Duodenal mucosa (tissue), 2 donors: Measurements from ENCODE around the gene GNB4.

ENCODE experiments used
- H3K27ac ChIP-seq: one replicate; pipeline ENCODE4 v1.7.0; 2013; ENCODE audit warnings: low read depth, low read length
- H3K27me3 ChIP-seq, 2 donors: one replicate each; pipeline ENCODE4 v1.7.0; 2013; ENCODE audit warnings: low read length in 2 of 2, control low read depth in 1 of 2; ENCODE audit not compliant: insufficient read depth in 2 of 2, control insufficient read depth in 1 of 2
- H3K36me3 ChIP-seq, 2 donors: one replicate each; pipeline ENCODE4 v1.7.0; 2013; ENCODE audit warnings: low read length in 2 of 2, control low read depth in 1 of 2; ENCODE audit not compliant: insufficient read depth in 2 of 2, control insufficient read depth in 1 of 2
- H3K4me1 ChIP-seq, 2 donors: one replicate each; pipeline ENCODE4 v1.7.0; 2013; ENCODE audit warnings: low read length in 2 of 2, control low read depth in 1 of 2; ENCODE audit not compliant: insufficient read depth in 2 of 2, control insufficient read depth in 1 of 2
- H3K4me3 ChIP-seq, 2 donors: one replicate each; pipeline ENCODE4 v1.7.0; 2013; ENCODE audit warnings: low read length in 2 of 2, low read depth in 1 of 2
- H3K9ac ChIP-seq, 2 donors: one replicate each; pipeline ENCODE4 v1.7.0; 2013; ENCODE audit warnings: low read length in 2 of 2, low read depth in 1 of 2
- H3K9me3 ChIP-seq, 2 donors: one replicate each; pipeline ENCODE4 v1.7.0; 2013; ENCODE audit warnings: low read length in 2 of 2, control low read depth in 1 of 2; ENCODE audit not compliant: control insufficient read depth in 1 of 2

Gene GNB4

DNA sequence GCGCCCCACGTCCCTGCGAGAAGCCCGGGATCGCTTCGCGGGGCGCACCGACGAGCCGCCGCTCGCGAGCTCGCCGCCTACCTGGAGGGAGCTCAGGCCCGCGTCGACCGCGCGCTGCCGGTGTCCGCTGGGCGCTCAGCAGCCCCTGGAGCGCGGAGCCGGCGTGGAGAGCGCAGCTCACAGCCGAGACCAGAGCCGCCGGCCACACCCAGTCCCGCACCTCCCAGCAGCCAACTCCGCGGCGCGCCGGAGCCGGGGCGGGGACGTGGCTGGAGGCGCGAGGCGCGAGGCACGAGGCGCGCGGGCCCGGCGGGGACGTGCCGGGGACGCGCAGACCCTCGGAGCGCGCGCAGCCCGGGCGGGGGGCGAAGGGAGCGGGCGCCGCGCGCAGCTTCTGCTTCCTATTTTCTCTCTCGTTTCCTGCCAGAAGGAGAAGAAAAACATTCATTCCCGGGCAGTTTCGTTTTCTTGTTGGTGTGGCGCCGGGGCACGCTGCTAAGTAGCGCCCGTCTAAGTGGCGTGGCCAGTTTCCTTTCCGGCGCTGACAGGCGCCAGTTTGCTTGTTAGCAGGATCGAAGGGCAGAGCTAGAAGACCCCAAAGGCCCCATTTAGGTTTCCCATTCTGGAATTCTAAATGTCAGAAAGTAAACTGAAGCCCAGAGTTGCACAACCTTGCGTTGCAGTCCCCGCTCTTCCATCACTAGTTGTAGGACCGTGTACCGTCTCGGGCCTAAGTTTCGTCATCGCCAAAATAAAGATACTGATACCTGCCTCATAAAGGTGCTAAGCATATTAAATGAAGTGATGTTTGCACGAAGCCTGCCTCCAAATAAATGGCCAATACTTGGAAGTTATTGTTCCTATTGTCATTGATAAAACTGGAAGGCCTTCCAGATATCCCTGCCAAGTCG, at the start of gene GNB4:
GNB4 (minus strand) TSS at position 206 of the 911 bp plus-strand sequence. CDS start 25,270 bp downstream, outside the sequence.
- no peaks in the 10 kb centered on the region for H3K9me3 ChIP-seq
- peaks cover 4 to 5% of the 10 kb centered on the region in 2 donors for H3K4me1 ChIP-seq
- peak within 1 kb of the TSS; percentile 67 to 72 for H3K4me3 ChIP-seq
- peak within 1 kb of the TSS; percentile 76 for H3K27ac ChIP-seq
- peak within 1 kb of the TSS; percentile 7 to 58 for H3K9ac ChIP-seq
- peaks cover 3 to 30% of the 10 kb centered on the region in 2 donors for H3K27me3 ChIP-seq
- no peaks in the 10 kb centered on the region for H3K36me3 ChIP-seq

DNA sequence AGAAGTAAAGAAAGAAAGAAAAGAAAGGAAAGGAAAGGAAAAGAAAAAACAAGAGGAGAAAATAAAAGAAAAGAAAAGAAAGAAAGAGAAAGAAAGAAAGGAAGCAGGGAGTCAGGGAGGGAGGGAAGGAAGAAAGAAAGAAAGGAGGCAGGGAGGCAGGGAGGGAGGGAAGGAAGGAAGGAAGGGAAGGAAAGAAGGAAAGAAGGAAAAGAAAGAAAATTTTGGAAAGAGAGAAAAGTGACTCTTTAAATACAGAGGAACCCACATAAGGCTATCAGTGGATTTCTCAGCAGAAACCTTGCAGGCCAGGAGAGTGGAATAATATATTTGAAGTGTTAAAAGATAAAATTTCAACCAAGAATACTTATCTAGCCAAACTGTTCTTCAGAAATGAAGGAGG, 44.2 kb upstream of the GNB4 start:
- H3K9me3 ChIP-seq: peaks cover 14 to 23% of the 10 kb centered on the region in 2 donors
- H3K36me3 ChIP-seq: no peaks in the 10 kb centered on the region
- no peaks in the 10 kb centered on the region for H3K27me3 ChIP-seq
- H3K4me3 ChIP-seq: no peak overlapping the region
- no peak overlapping the region for H3K9ac ChIP-seq
- H3K4me1 ChIP-seq: no peaks in the 10 kb centered on the region
- no peak overlapping the region for H3K27ac ChIP-seq

DNA sequence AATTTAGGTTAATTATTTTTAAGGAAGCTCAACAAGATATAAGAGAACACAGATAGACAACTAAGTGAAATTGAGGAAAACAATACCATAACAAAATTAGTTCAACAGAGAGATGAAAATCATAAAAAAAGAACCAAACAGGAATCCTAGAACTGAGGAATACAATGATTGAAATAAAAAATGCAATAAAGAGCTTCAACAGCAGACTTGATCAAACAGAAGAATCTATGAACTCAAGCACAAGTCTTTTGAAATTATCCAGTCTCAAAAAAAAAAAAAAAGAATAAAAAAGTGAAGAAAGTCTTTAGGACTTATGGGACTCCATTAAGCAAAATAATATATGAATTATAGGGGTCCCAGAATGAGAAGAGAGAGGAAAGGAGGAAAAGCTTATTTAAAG, 42.0 kb upstream of the GNB4 start:
- Histone ChIP-seq H3K9me3 (peaks cover 16 to 23% of the 10 kb centered on the region in 2 donors), H3K4me1 (no peaks in the 10 kb centered on the region), H3K4me3 (no peak overlapping the region), H3K27ac (no peak overlapping the region), H3K9ac (no peak overlapping the region), H3K27me3 (no peaks in the 10 kb centered on the region), H3K36me3 (no peaks in the 10 kb centered on the region)

DNA sequence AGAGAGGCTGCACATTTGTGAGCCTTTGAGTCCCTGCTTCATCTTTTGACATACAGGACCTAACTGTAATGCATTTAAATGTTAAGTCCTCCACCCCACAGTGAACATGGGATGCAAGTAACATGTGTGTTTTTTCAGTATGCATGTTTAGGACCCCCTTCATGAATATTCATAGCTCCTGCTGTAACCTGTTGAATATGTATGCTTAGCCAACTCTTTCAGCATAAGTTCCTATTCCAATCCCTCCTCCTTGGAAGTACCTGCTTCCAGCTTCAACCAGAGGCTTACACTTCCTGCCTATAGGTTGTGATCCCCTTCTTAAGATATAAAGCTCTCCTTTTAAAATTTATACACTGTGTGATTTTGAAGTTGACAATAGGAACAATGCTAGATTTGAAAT, 36.9 kb upstream of the GNB4 start:
- H3K36me3 ChIP-seq: no peaks in the 10 kb centered on the region
- H3K4me1 ChIP-seq: no peaks in the 10 kb centered on the region
- H3K9ac ChIP-seq: no peak overlapping the region
- no peaks in the 10 kb centered on the region for H3K27me3 ChIP-seq
- H3K27ac ChIP-seq: no peak overlapping the region
- no peak overlapping the region for H3K4me3 ChIP-seq
- peaks cover 5 to 10% of the 10 kb centered on the region in 2 donors for H3K9me3 ChIP-seq

DNA sequence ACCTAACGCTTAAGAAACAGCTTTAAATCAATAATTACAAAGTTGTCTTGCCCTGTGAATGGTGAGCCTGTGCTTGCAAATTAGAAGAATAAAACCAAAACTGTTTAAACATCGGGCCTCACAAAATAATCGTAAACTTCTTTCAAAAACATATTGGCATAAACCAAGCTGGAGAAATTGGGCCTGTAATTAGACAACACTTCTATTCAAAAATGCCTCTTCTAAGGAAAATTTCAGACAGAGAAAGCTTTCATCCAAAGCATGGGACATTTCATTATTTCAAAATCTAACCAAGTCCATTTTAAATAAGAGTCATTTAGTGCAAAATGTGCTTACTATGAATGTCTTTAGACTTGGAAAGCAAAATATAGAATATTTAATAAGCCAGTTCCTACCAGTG, 35.5 kb upstream of the GNB4 start:
- Histone ChIP-seq H3K27ac (no peak overlapping the region), H3K36me3 (no peaks in the 10 kb centered on the region), H3K4me1 (no peaks in the 10 kb centered on the region), H3K9me3 (peaks cover 0 to 5% of the 10 kb centered on the region in 2 donors), H3K9ac (no peak overlapping the region), H3K4me3 (no peak overlapping the region), H3K27me3 (no peaks in the 10 kb centered on the region)

DNA sequence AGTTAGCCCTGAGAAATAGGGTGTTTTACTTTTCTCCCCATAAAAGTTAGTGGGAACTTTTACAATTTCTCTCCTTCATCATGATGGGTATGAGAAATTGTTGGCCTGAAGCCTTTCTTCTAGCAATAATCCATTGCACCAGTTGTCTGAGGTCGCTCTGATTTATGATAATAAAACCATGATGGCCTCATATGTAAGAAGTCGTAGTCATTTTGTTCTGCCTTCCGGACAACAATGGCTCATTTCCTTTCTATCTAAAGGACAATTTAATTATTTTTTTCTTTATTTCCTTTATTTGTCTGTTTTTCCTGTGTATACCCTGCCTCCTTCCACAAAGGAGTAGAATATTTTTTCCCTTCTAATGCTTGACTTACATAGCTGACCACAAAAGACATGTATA, 31.6 kb upstream of the GNB4 start:
- Histone ChIP-seq H3K27me3 (no peaks in the 10 kb centered on the region), H3K9ac (no peak overlapping the region), H3K4me1 (no peaks in the 10 kb centered on the region), H3K4me3 (no peak overlapping the region), H3K27ac (no peak overlapping the region), H3K36me3 (no peaks in the 10 kb centered on the region), H3K9me3 (no peaks in the 10 kb centered on the region)

DNA sequence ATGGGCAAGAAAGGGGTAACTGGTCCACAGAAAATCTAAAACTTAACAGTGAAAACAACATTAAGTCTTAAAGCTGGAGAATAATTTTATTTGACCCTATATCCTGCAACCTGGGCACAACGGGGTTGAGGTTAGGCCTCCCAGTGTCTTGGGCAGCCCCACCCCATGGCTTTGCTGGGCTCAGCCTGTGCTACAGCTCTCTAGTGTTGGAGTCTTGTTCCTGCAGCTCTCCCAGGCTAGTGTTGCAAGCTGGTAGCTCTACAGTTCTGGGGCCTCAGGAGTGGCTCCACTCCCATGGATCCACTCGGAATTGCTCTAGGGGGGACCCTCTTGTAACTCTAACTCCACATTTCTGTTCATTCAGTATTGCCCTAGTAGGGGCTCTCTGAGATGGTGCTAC, 24.9 kb upstream of the GNB4 start:
- Histone ChIP-seq H3K9me3 (no peaks in the 10 kb centered on the region), H3K27me3 (no peaks in the 10 kb centered on the region), H3K4me3 (no peak overlapping the region), H3K27ac (no peak overlapping the region), H3K9ac (no peak overlapping the region), H3K4me1 (no peaks in the 10 kb centered on the region), H3K36me3 (no peaks in the 10 kb centered on the region)

DNA sequence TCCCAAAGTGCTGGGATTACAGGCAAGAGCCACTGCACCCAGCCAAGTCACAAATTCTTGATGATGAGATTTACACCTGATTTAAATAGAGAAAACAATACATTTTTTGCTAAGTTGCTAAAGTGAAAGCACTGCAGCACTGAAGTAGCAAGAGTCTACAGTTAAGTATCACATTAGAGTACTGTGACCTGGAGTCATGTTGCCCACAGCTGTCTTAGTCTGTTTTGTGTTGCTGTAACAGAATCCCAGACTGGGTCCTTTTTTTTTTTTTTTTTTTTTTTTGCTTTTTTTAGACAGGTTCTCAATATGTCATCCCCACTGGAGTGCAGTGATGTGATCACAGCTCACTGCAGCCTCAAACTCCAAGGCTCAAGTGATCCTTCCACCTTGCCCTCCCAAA, 23.2 kb upstream of the GNB4 start:
- H3K9ac ChIP-seq: no peak overlapping the region
- H3K4me3 ChIP-seq: no peak overlapping the region
- H3K4me1 ChIP-seq: no peaks in the 10 kb centered on the region
- H3K36me3 ChIP-seq: no peaks in the 10 kb centered on the region
- H3K27me3 ChIP-seq: no peaks in the 10 kb centered on the region
- H3K9me3 ChIP-seq: no peaks in the 10 kb centered on the region
- no peak overlapping the region for H3K27ac ChIP-seq

DNA sequence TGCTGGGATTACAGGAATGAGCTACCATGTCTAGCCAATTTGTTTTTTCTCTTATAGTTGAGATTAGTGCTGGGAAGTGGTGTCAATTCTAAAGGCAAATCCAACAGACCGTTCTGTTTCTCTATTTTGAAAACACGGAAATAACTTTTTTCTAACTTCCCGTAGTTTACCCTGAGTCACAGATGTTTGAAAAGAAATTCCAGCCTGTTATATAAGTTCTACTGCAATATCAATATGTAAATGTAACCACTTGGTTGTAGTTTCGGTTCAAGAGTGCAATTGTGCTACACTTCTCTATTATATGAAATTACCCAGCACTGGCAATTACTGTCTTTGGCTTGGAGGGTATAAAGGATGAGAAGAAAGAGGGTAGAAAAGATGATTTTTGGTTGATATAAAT, 22.3 kb upstream of the GNB4 start:
- Histone ChIP-seq H3K36me3 (no peaks in the 10 kb centered on the region), H3K4me3 (no peak overlapping the region), H3K9ac (no peak overlapping the region), H3K4me1 (no peaks in the 10 kb centered on the region), H3K27me3 (no peaks in the 10 kb centered on the region), H3K9me3 (no peaks in the 10 kb centered on the region), H3K27ac (no peak overlapping the region)

DNA sequence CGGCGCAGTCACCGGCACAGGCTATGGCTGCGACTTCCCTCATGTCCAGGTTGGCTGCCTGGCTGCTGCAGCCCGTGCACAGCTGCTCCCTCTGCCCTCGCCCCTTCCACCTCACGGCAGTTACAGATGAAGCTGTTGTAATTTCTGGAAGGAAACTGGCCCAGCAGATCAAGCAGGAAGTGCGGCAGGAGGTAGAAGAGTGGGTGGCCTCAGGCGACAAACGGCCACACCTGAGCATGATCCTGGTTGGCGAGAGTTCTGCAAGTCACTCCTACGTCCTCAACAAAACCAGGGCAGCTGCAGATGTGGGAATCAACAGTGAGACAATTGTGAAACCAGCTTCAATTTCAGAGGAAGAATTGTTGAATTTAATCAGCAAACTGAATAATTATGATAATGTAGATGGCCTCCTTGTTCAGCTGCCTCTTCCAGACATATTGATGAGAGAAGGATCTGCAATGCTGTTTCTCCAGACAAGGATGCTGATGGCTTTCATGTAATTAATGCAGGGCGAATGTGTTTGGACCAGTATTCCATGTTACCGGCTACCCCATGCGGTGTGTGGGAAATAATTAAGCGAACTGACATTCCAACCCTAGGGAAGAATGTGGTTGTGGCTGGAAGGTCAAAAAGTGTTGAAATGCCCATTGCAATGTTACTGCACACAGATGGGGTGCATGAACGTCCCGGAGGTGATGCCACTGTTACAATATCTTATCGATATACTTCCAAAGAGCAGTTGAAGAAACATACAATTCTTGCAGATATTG, 13.2 kb upstream of the GNB4 start:
- Histone ChIP-seq H3K4me3 (no peak overlapping the region), H3K27me3 (no peaks in the 10 kb centered on the region), H3K9me3 (no peaks in the 10 kb centered on the region), H3K27ac (no peak overlapping the region), H3K4me1 (no peaks in the 10 kb centered on the region), H3K36me3 (no peaks in the 10 kb centered on the region), H3K9ac (no peak overlapping the region)
